DND-41 (cell line): Measurements from ENCODE around the gene VEGFA.

Experiments
- EZH2 ChIP-seq: IDR thresholded peaks from 3 replicates; pipeline ENCODE4 v1.6.1; 2012; ENCODE audit warnings: borderline replicate concordance, low read depth, mild to moderate bottlenecking, moderate library complexity, low read length, inconsistent platforms; ENCODE audit not compliant: severe bottlenecking
- TF ChIP-seq, protein P1 (sequence below): IDR thresholded peaks from 2 replicates; pipeline ENCODE4 v1.5.1; 2012; ENCODE audit warnings: borderline replicate concordance, low read length, moderate library complexity, mild to moderate bottlenecking; ENCODE audit not compliant: poor library complexity, severe bottlenecking; ENCODE audit errors: extremely low read depth

DNA sequence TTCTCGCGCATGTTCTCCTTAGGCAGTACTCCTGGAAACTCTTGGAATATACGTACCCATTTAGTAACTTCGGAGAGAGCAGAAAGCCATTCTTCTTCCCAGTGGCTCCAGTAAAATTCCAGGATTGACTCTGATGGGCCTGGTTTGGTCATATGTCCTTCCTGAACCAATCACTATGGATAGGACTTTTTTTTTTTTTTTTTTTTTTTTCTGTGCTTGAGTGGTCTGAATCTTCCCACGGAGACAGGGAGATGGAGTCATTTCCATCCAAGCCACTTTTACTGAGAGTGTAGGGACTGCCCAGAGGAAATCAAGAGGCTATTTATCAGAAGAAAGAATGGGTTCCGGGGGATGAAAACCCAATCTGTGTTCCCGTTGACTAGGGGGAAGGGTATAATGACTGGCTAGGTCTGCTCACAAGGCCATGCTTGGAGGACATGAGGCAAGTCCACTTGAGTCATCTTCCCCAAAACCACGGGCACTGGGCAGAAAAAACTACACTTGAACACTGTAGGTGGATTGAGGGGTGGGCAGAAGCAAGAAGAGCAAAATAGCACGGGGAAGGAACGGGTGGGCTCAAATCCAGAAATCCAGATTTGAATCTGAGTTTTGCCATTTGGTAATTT is 47.0 kb upstream of the VEGFA start:
- no peak for TF ChIP-seq EZH2
- TF ChIP-seq, protein P1, sequence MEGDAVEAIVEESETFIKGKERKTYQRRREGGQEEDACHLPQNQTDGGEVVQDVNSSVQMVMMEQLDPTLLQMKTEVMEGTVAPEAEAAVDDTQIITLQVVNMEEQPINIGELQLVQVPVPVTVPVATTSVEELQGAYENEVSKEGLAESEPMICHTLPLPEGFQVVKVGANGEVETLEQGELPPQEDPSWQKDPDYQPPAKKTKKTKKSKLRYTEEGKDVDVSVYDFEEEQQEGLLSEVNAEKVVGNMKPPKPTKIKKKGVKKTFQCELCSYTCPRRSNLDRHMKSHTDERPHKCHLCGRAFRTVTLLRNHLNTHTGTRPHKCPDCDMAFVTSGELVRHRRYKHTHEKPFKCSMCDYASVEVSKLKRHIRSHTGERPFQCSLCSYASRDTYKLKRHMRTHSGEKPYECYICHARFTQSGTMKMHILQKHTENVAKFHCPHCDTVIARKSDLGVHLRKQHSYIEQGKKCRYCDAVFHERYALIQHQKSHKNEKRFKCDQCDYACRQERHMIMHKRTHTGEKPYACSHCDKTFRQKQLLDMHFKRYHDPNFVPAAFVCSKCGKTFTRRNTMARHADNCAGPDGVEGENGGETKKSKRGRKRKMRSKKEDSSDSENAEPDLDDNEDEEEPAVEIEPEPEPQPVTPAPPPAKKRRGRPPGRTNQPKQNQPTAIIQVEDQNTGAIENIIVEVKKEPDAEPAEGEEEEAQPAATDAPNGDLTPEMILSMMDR: no peak
